GM12878 (cell line): Measurements from ENCODE around the gene ZFP3. TPM values are rescaled to one million over a fixed set of nuclear protein-coding genes. Genes with fewer than 3 reads are reported as not detected.
A peak's percentile ranks its signal among the peaks of the same experiment; 100 is the strongest.

Experiments
- E4F1 ChIP-seq: fragments of 450-650 bp; IDR thresholded peaks from 2 replicates; pipeline ENCODE4 v1.6.1; 2018; ENCODE audit warnings: borderline replicate concordance, mild to moderate bottlenecking; ENCODE audit not compliant: partially characterized antibody
- ELK1 ChIP-seq: IDR thresholded peaks from 2 replicates; pipeline ENCODE4 v1.6.1; 2012; ENCODE audit warnings: low read depth, low read length, improper control_type of control experiment
- FOS ChIP-seq: IDR thresholded peaks from 3 replicates; pipeline ENCODE4 v1.6.1; 2011; ENCODE audit warnings: borderline replicate concordance; ENCODE audit not compliant: insufficient read length; ENCODE audit errors: extremely low read depth
- GABPA ChIP-seq: IDR thresholded peaks from 2 replicates; pipeline ENCODE4 v1.6.1; 2014; ENCODE audit warnings: antibody characterized with exemption, low read depth, mild to moderate bottlenecking, inconsistent platforms
- IKZF1 ChIP-seq: fragments of 450-650 bp; conservative IDR thresholded peaks from 2 replicates; pipeline ENCODE4 v1.6.1; 2017; ENCODE audit warnings: antibody characterized with exemption, mild to moderate bottlenecking
- KLF5 ChIP-seq: fragments of 450-650 bp; IDR thresholded peaks from 2 replicates; pipeline ENCODE4 v1.6.1; 2014; ENCODE audit warnings: mild to moderate bottlenecking; ENCODE audit not compliant: partially characterized antibody
- MXI1 ChIP-seq: fragments of 150-350 bp; IDR thresholded peaks from 2 replicates; pipeline ENCODE4 v1.6.1; 2011; ENCODE audit warnings: low read depth, mild to moderate bottlenecking, inconsistent platforms, low read length, improper control_type of control experiment
- NBN ChIP-seq: fragments of 450-650 bp; IDR thresholded peaks from 2 replicates; pipeline ENCODE4 v1.6.1; 2016
- NFYB ChIP-seq: IDR thresholded peaks from 2 replicates; pipeline ENCODE4 v1.6.1; 2011; ENCODE audit warnings: low read depth, mild to moderate bottlenecking, low read length, improper control_type of control experiment, moderate library complexity; ENCODE audit not compliant: insufficient read depth
- RB1 ChIP-seq: fragments of 450-650 bp; formaldehyde crosslinking; IDR thresholded peaks from 2 replicates; pipeline ENCODE4 v1.6.1; 2017; ENCODE audit warnings: mild to moderate bottlenecking, borderline replicate concordance
- REST ChIP-seq: IDR thresholded peaks from 2 replicates; pipeline ENCODE4 v1.6.1; 2012; ENCODE audit warnings: mild to moderate bottlenecking, low read depth, low read length
- SIX5 ChIP-seq: IDR thresholded peaks from 2 replicates; pipeline ENCODE4 v1.6.1; 2011; ENCODE audit warnings: mild to moderate bottlenecking, low read depth, low read length, moderate library complexity; ENCODE audit not compliant: severe bottlenecking
- STAT1 ChIP-seq: fragments of 450-650 bp; conservative IDR thresholded peaks from 2 replicates; pipeline ENCODE4 v1.6.1; 2014; ENCODE audit warnings: antibody characterized with exemption, mild to moderate bottlenecking
- WRNIP1 ChIP-seq: IDR thresholded peaks from 2 replicates; pipeline ENCODE4 v1.6.1; 2011; ENCODE audit warnings: low read depth, low read length, improper control_type of control experiment, borderline replicate concordance
- ZNF207 ChIP-seq: fragments of 450-650 bp; IDR thresholded peaks from 2 replicates; pipeline ENCODE4 v1.6.1; 2014; ENCODE audit warnings: antibody characterized with exemption, mild to moderate bottlenecking, borderline replicate concordance
- polyA plus RNA-seq, 11 experiments: library from polyadenylated mRNA; depleted of rRNA in 4 of 11; unstranded in 6 of 11; stranded (reverse) in 5 of 11; fragments of >200 nt; fragmentation: Nextera tagmentation in 4 of 11; fragmentation: Illumina TruSeq in 1 of 11; extraction: Ambion mirVana in 4 of 11; extraction: Trizol in 1 of 11; gene quantifications; 1 replicate in 1 of 11; 2 replicates in 10 of 11; pipeline versions ENCODE4 v1.2.1 to v1.2.3, GENCODE V29; 2011 to 2016; ENCODE audit warnings: inconsistent platforms in 2 of 11, missing spikeins in 2 of 11, low read depth in 1 of 11
- total RNA-seq, 4 experiments: library from RNA; depleted of rRNA in 3 of 4; stranded (reverse); fragments of >200 nt in 3 of 4; fragmentation: Illumina TruSeq in 1 of 4; extraction: Trizol in 1 of 4; gene quantifications; 2 replicates each; pipeline versions ENCODE4 v1.2.1 to v1.2.3, GENCODE V29; 2013 to 2021
- TF ChIP-seq, protein P1 (sequence below): IDR thresholded peaks from 2 replicates; pipeline ENCODE4 v1.6.1; 2012; ENCODE audit warnings: low read depth, low read length, improper control_type of control experiment

ZFP3 gene
- total and polyA plus RNA-seq, 10 of the 15 experiments (the other 5 are each of a cell fraction or from before 2014, with no cell fraction given): 0.37 to 4.1 (median 1.6) TPM

GRCh38 chr17:5111402-5112204 lies 33.3 kb downstream of the ZFP3 start, which contains the start of gene ZNF232 (continued):
- TF ChIP-seq E4F1 (peak; percentile 45), KLF5 (no peak), FOS (no peak), MXI1 (peak; percentile 94), WRNIP1 (no peak), IKZF1 (peak; percentile 98), NBN (no peak), STAT1 (peak; percentile 76; the same call in 1 of the 2 replicates), GABPA (peak; percentile 72), SIX5 (peak; percentile 73), ZNF207 (no peak; the same call in 1 of the 2 replicates), REST (no peak), ELK1 (peak; percentile 73), NFYB (no peak), RB1 (peak; percentile 25; the same call in 1 of the 2 replicates)
- TF ChIP-seq, protein P1, sequence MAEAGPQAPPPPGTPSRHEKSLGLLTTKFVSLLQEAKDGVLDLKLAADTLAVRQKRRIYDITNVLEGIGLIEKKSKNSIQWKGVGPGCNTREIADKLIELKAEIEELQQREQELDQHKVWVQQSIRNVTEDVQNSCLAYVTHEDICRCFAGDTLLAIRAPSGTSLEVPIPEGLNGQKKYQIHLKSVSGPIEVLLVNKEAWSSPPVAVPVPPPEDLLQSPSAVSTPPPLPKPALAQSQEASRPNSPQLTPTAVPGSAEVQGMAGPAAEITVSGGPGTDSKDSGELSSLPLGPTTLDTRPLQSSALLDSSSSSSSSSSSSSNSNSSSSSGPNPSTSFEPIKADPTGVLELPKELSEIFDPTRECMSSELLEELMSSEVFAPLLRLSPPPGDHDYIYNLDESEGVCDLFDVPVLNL: peak; percentile 67
